ENCODE data around the gene LRFN3.

GRCh38 chr19:35907377-35907745 lies 28.8 kb upstream of the LRFN3 start:
- no peak for TF ChIP-seq CTCF (IDR thresholded peaks at IDR 0.05 in 8 of 11, conservative IDR thresholded peaks at IDR 0.05 in 3 of 11)
- TF ChIP-seq POLR2A (IDR thresholded peaks at IDR 0.05) = no peak
- no peak for TF ChIP-seq POLR2AphosphoS5 (IDR thresholded peaks at IDR 0.05)
